Measurements from ENCODE around the gene ANKS1B.

GRCh38 chr12:99806304-99806703 is 178.4 kb downstream of the ANKS1B start:
- TF ChIP-seq RAD21 (IDR thresholded peaks at IDR 0.05): no peak
- TF ChIP-seq, protein P1, sequence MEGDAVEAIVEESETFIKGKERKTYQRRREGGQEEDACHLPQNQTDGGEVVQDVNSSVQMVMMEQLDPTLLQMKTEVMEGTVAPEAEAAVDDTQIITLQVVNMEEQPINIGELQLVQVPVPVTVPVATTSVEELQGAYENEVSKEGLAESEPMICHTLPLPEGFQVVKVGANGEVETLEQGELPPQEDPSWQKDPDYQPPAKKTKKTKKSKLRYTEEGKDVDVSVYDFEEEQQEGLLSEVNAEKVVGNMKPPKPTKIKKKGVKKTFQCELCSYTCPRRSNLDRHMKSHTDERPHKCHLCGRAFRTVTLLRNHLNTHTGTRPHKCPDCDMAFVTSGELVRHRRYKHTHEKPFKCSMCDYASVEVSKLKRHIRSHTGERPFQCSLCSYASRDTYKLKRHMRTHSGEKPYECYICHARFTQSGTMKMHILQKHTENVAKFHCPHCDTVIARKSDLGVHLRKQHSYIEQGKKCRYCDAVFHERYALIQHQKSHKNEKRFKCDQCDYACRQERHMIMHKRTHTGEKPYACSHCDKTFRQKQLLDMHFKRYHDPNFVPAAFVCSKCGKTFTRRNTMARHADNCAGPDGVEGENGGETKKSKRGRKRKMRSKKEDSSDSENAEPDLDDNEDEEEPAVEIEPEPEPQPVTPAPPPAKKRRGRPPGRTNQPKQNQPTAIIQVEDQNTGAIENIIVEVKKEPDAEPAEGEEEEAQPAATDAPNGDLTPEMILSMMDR (IDR thresholded peaks at IDR 0.05; ENCODE audit: low read depth, low read length, missing input control): no peak
- no peak for TF ChIP-seq MAX (IDR thresholded peaks at IDR 0.05)
